HG02588 (cell line): ENCODE data around the gene SON.
"Not testable (repeated sequence)": the region's sequence is repeated elsewhere in the genome, so short reads cannot be mapped to it uniquely, and the experiment has no call there.

Source experiments
- ATAC-seq: cut with Tn5 transposase; IDR thresholded peaks from one replicate; pipeline ENCODE4 v1.9.1; 2021; ENCODE audit warnings: mild to moderate bottlenecking, moderate library complexity; ENCODE audit not compliant: unreplicated experiment

SON gene, protein sequence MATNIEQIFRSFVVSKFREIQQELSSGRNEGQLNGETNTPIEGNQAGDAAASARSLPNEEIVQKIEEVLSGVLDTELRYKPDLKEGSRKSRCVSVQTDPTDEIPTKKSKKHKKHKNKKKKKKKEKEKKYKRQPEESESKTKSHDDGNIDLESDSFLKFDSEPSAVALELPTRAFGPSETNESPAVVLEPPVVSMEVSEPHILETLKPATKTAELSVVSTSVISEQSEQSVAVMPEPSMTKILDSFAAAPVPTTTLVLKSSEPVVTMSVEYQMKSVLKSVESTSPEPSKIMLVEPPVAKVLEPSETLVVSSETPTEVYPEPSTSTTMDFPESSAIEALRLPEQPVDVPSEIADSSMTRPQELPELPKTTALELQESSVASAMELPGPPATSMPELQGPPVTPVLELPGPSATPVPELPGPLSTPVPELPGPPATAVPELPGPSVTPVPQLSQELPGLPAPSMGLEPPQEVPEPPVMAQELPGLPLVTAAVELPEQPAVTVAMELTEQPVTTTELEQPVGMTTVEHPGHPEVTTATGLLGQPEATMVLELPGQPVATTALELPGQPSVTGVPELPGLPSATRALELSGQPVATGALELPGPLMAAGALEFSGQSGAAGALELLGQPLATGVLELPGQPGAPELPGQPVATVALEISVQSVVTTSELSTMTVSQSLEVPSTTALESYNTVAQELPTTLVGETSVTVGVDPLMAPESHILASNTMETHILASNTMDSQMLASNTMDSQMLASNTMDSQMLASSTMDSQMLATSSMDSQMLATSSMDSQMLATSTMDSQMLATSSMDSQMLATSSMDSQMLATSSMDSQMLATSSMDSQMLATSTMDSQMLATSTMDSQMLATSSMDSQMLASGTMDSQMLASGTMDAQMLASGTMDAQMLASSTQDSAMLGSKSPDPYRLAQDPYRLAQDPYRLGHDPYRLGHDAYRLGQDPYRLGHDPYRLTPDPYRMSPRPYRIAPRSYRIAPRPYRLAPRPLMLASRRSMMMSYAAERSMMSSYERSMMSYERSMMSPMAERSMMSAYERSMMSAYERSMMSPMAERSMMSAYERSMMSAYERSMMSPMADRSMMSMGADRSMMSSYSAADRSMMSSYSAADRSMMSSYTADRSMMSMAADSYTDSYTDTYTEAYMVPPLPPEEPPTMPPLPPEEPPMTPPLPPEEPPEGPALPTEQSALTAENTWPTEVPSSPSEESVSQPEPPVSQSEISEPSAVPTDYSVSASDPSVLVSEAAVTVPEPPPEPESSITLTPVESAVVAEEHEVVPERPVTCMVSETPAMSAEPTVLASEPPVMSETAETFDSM (N-terminal part only)

DNA sequence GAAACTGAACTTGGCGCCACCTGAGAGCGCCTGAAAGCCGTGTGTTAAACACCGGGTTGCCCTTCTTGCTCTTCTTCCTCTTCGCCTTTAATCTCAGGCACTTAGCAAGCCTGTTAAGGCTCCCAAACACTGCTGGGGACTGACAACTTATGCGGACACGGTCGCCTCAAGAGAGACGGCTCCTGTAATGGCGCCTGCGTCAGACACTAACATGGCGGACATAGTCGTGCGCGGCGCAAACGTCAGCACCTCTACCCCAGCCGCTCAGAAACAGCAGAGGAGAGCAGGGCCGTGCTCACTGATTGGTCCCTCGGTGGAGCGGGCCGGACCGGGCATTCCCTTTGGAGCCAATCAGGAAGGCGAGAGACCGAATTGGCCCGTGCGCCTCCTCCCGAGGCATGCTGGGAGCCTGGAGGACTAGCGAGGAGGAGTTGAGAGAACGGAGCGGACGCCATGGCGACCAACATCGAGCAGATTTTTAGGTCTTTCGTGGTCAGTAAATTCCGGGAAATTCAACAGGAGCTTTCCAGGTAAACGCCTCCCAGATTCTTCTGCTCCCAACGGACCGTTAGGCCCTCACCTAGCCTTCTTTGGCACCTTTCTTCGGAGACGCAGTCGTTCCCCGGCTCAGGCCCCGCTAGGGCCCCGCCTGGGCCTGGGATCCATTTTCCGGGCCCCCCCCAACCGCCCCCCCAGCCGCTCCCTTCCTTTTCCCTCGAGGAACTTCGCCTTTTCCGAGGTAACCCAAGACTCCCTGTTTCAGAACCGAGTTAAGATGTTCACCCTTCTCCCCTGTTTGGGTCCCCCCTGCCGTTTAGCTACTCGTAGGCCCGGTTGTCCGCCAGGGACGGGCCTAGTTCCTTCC is at the start of gene SON:
TSS of gene SON (plus strand) at position 399 of the 865 bp plus-strand sequence. CDS start at position 454, 55 bp downstream.
- ATAC-seq: peak; percentile 93

DNA sequence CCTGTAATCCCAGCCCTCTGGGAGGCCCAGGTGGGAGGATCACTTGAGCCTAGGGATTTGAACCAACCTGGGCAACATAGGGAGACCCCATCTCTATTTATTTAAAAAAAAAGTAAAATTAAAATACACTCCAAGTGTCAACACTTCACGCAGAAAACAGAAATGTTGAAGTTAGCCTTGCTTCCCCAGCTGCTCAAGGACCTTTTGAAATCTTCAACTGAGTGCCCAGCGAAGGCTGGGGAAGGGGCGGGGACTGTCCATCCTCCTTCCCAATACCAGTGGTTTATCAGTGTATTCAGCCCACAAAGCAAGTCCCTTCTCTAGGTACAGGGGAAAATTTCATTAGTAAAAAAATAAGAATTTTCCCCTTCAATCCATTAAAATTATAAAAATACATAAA is 49.1 kb upstream of the SON start:
- ATAC-seq: no peak

GRCh38 chr21:33495743-33496142 is 47.1 kb upstream of the SON start:
- no peak for ATAC-seq

- ATAC-seq: no peak
Observed at GRCh38 chr21:33496345-33496744, 46.5 kb upstream of the SON start.

GRCh38 chr21:33505833-33506232 is 37.0 kb upstream of the SON start:
- no peak for ATAC-seq

GRCh38 chr21:33507003-33507402 is 35.8 kb upstream of the SON start:
- ATAC-seq: not testable (repeated sequence)

DNA sequence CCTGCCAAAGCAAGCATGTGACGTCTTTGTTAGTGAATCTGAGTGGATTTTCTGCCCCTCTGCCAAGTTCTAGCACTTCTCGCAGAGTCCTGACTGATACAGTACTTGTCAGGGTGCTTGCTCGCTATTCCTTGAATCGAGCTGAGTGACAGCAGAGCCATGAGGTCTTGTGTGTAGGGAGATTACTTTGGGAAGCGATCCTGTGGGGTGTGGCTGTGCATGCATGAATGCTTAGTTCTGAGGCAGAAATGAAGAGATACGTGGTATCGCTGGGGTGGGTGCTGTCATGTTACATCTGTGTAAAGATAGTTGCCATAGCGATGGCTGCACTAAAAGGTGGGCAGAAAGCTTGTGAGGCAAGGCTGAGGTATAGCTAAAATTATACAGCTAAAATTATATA is 32.0 kb upstream of the SON start:
- ATAC-seq: no peak

DNA sequence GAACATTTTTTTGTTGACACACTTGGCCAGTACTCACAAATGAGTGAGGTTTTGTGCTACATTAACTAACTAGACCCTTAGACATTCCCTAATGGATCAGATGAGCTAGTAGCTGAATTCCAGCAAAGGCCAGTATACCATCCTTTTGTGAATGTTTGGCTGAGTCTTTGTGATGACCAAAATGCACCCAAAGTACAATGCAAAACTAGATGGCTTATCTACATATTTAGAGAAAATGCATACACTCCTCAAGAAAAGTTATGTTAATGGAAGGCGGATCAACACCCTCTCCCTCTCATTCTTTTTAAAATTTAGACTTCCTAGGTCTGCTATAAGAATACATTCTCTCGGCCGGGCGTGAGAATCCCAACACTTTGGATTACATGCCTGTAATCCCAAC is 31.2 kb upstream of the SON start:
- no peak for ATAC-seq

- no peak for ATAC-seq
Observed at GRCh38 chr21:33512481-33512880, 30.4 kb upstream of the SON start.

DNA sequence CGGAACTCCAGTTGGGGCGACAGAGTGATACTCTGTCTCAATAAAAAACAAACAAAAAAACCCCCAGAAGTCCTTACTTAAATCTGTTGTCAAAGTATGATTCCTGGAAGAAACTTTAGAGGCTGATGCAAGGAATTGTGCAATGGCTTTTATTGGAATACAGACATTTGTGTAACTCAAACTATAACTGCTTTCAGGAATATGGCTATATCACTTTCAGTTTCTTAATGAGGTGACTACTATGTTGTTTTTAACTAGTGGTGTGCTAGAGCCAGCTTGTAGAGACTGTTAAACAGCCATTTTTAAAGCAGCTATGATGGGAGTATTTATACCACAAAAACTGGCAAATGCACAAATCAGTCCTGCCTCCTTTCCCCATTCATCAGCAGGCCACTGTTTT is 28.6 kb upstream of the SON start:
- ATAC-seq: no peak

GRCh38 chr21:33518899-33519298 is 23.9 kb upstream of the SON start:
- no peak for ATAC-seq

- ATAC-seq: no peak
Observed at GRCh38 chr21:33522297-33522952, 20.4 kb upstream of the SON start.

DNA sequence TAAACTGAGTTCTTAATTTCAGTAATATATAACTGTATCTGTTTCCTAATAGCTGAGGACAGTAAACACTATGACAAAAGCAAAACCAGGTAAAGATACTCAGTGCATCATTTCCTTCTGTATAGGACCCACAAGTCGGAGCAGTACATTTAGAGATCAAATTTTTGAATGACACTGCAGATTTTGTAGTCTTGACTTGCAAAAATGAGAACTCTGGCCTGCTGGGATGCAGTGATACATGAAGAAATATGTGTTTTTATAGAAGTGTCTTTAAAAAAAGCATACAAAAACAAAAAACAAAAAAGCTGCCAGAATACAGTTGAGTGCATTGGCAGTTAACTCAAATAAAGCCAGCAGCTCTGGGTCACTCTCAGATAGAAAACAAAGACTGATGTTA is 19.9 kb upstream of the SON start:
- ATAC-seq: no peak

- no peak for ATAC-seq
Observed at GRCh38 chr21:33531007-33531406, 11.8 kb upstream of the SON start.

DNA sequence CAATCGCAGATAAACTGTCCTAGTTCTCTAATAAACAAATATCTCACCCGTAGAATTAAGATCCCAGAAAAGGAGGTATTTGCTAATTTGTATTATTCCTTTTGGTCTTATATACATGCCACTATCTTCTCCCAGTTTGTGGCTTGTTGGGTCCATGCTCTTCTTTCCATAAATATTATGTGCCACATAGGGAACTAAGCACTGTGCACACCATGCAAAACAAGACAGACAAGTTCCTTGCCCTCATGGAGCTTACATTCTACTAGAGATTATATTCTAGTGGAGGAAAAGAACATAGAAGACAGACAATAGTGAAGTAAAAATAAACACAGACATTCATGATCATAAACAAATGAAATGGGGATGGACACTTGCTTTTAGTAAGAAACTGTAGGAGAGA is 5.6 kb upstream of the SON start:
- ATAC-seq: no peak

GRCh38 chr21:33539616-33540015 is 3.2 kb upstream of the SON start:
- ATAC-seq: no peak

- ATAC-seq: no peak
Observed at GRCh38 chr21:33540711-33541104, 2.1 kb upstream of the SON start.

DNA sequence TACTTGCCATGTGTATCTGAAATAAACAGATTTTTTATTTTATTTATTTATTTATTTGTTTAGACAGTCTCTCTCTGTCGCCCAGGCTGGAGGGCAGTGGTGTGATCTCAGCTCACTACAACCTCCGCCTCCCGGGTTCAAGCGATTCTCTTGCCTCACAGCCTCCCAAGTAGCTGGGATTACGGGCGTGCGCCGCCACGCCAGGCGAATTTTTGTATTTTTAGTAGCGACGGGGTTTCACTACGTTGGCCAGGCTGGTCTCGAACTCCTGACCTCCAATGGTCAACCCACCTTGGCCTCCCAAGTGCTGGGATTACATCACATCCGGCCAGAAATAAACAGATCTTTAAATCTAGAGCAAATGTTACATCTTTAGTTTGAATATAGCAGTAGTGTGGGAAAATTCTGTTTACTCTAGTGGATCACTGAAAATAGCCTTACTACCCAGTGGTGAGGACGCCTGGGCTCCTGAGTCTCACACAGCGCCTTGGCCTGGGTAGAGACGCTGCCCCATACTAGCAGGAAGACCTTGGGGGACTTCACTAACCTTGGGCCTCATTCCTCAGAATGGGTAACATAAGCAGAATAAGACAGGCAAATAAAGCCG is 1.6 kb upstream of the SON start:
- no peak for ATAC-seq
